Measurements from ENCODE around the gene PIEZO2. TPM values are rescaled to one million over a fixed set of nuclear protein-coding genes. Genes with fewer than 3 reads are reported as not detected.

The PIEZO2 gene
- total RNA-seq, 2 donors from 2014 or later: 0.63 to 3.0 TPM

- Histone ChIP-seq H3K27me3 (no peaks in the 10 kb centered on the region), H3K4me1 (no peaks in the 10 kb centered on the region), H3K4me3 (no peak overlapping the region), H3K9me3 (no peaks in the 10 kb centered on the region), H3K36me3 (no peaks in the 10 kb centered on the region), H3K27ac (no peak overlapping the region)
- DNase-seq (ENCODE audit: low spot score): no peak
- no peak for TF ChIP-seq CTCF (IDR thresholded peaks at IDR 0.05)
Measured at GRCh38 chr18:10792181-10792580, 357.2 kb downstream of the PIEZO2 start.

- Histone ChIP-seq H3K4me1 (no peaks in the 10 kb centered on the region), H3K36me3 (no peaks in the 10 kb centered on the region), H3K4me3 (no peak overlapping the region), H3K27me3 (no peaks in the 10 kb centered on the region), H3K9me3 (no peaks in the 10 kb centered on the region), H3K27ac (no peak overlapping the region)
- no peak for DNase-seq (ENCODE audit: low spot score)
- no peak for TF ChIP-seq CTCF (IDR thresholded peaks at IDR 0.05)
Measured at GRCh38 chr18:10791169-10791831, 358.1 kb downstream of the PIEZO2 start.

DNA sequence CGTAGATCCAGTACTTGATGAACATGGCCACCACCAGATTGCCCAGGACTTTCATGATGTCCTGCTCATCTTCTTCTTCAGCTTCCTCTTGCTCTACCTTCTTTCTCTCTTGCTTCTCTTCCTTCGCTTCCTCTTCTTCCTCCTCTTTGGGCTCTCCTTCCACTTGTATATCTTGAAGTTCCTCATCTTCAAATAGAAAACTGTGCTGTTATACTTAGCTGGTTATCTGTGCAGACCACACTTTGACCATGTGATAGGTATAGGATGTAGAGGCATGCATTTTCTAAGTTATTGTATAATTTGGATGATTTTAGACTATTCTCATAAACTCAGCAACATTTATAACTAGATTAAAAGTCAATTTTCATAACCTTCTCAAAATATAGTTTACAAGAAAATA lies 360.2 kb downstream of the PIEZO2 start:
- no peaks in the 10 kb centered on the region for H3K36me3 ChIP-seq
- H3K9me3 ChIP-seq: no peaks in the 10 kb centered on the region
- no peak overlapping the region for H3K4me3 ChIP-seq
- TF ChIP-seq CTCF (IDR thresholded peaks at IDR 0.05): no peak
- H3K27me3 ChIP-seq: no peaks in the 10 kb centered on the region
- H3K27ac ChIP-seq: no peak overlapping the region
- no peak for DNase-seq (ENCODE audit: low spot score)
- H3K4me1 ChIP-seq: no peaks in the 10 kb centered on the region

- H3K4me3 ChIP-seq: no peak overlapping the region
- no peak overlapping the region for H3K27ac ChIP-seq
- DNase-seq (ENCODE audit: low spot score): peak; percentile 84
- H3K9me3 ChIP-seq: no peaks in the 10 kb centered on the region
- H3K4me1 ChIP-seq: no peaks in the 10 kb centered on the region
- H3K36me3 ChIP-seq: no peaks in the 10 kb centered on the region
- TF ChIP-seq CTCF (IDR thresholded peaks at IDR 0.05): peak; percentile 3 to 80
- H3K27me3 ChIP-seq: no peaks in the 10 kb centered on the region
Measured at GRCh38 chr18:10787293-10787901, 362.0 kb downstream of the PIEZO2 start.

- DNase-seq (ENCODE audit: low spot score): no peak
- H3K27me3 ChIP-seq: no peaks in the 10 kb centered on the region
- no peaks in the 10 kb centered on the region for H3K36me3 ChIP-seq
- no peaks in the 10 kb centered on the region for H3K4me1 ChIP-seq
- H3K4me3 ChIP-seq: no peak overlapping the region
- no peak overlapping the region for H3K27ac ChIP-seq
- H3K9me3 ChIP-seq: no peaks in the 10 kb centered on the region
- TF ChIP-seq CTCF (IDR thresholded peaks at IDR 0.05): no peak
Measured at GRCh38 chr18:10785798-10786197, 363.6 kb downstream of the PIEZO2 start.

Data from right atrium auricular region (tissue), 2 donors.